Measurements from ENCODE around the gene EIF4A3. TPM values are rescaled to one million over a fixed set of nuclear protein-coding genes. Genes with fewer than 3 reads are reported as not detected.

EIF4A3 gene
- total and polyA plus RNA-seq, 2 experiments from 2014 or later: 81.7 to 107 TPM

DNA sequence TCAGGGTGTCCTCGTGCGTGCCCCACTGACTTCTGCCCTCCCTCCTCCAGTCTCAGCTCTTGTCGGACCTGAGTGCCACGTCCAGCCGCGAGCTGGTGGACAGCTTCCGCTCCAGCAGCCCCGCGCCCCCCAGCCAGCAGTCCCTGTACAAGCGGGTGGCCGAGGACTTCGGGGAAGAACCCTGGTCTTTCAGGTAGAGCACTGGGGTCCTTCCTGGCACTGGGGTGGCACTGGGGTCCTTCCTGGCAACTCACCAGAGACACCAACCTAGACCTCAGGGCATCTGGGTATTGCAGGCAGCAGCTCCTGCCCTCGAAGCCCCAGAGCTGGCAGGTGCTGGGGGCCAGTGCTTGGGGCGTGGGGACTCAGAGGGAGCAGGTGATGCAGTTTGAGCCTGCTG, 48.2 kb upstream of the EIF4A3 start:
- Histone ChIP-seq H3K4me3 (no peak overlapping the region), H2AFZ (no peak overlapping the region), H3K4me2 (no peak overlapping the region), H3K36me3 (replicated peaks; ENCODE audit: insufficient read depth, low read depth) (no peaks in the 10 kb centered on the region), H3K9me2 (replicated peaks; ENCODE audit: insufficient read depth) (no peaks in the 10 kb centered on the region), H3K4me1 (ENCODE audit: insufficient read depth) (peaks cover 3% of the 10 kb centered on the region), H4K20me1 (ENCODE audit: insufficient read depth, poor library complexity, severe bottlenecking) (no peaks in the 10 kb centered on the region), H3K79me2 (no peaks in the 10 kb centered on the region), H3K9me3 (ENCODE audit: low read depth) (no peaks in the 10 kb centered on the region), H3K27ac (no peak overlapping the region), H3K27me3 (no peaks in the 10 kb centered on the region)
- 91% methylated on average over 13 of the region's 14 CpGs for WGBS (ENCODE audit: low lambda C conversion rate, missing lambda C conversion rate)
- TF ChIP-seq CTCF (IDR thresholded peaks at IDR 0.05; ENCODE audit: poor library complexity) (no peak), EZH2phosphoT487 (IDR thresholded peaks at IDR 0.05; ENCODE audit: low read depth, severe bottlenecking, unreplicated experiment) (no peak), EZH2 (IDR thresholded peaks at IDR 0.05; ENCODE audit: borderline replicate concordance) (no peak)
- DNase-seq (ENCODE audit: low spot score): no peak

DNA sequence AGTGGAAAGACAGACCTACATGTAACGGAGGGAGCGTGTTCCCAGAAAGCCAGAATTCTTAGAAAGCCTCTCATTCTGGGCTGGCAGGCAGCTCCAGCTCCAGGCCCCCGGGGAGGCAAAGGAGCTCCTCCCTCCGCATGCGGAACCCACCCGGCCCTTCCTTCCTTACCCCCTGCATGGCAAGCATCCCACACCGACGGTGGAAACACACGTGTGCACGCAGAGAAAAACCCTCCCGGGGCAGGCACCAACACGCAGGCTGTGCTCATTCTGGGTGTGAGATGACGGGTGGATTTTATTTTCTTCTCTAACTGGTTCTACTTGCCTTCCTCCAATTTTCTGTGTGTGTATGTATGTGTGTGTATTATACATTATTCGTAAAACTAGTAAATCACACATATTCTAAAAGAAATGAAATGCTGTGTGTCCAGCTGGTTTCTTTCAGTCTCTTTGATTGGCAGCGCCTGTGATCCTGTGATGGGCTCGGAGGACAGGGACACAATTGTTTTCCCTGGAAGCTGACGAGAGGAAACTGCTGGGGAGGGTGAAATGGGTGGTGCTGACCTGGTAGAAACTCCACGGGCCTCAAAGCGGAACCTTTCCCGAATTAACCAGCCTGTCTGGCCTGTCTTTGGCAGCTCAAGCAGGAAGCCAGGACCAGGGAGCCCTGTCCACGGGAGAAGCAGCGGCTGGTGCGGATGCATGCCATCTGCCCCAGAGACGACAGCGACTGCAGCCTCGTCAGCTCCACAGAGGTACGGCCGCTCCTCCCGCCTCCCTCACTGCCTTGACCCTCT, 45.1 kb upstream of the EIF4A3 start:
- H3K36me3 ChIP-seq (replicated peaks; ENCODE audit: insufficient read depth, low read depth): no peaks in the 10 kb centered on the region
- TF ChIP-seq EZH2phosphoT487 (IDR thresholded peaks at IDR 0.05; ENCODE audit: low read depth, severe bottlenecking, unreplicated experiment) (no peak), CTCF (IDR thresholded peaks at IDR 0.05; ENCODE audit: poor library complexity) (no peak), EZH2 (IDR thresholded peaks at IDR 0.05; ENCODE audit: borderline replicate concordance) (no peak)
- H3K4me3 ChIP-seq: no peak overlapping the region
- no peaks in the 10 kb centered on the region for H3K4me1 ChIP-seq (ENCODE audit: insufficient read depth)
- no peaks in the 10 kb centered on the region for H3K9me3 ChIP-seq (ENCODE audit: low read depth)
- H3K4me2 ChIP-seq: no peak overlapping the region
- H3K27me3 ChIP-seq: no peaks in the 10 kb centered on the region
- no peaks in the 10 kb centered on the region for H4K20me1 ChIP-seq (ENCODE audit: insufficient read depth, poor library complexity, severe bottlenecking)
- no peaks in the 10 kb centered on the region for H3K9me2 ChIP-seq (replicated peaks; ENCODE audit: insufficient read depth)
- no peak overlapping the region for H3K27ac ChIP-seq
- no peak overlapping the region for H2AFZ ChIP-seq
- DNase-seq (ENCODE audit: low spot score): no peak
- WGBS (ENCODE audit: low lambda C conversion rate, missing lambda C conversion rate): 80% methylated on average over 29 of the region's 29 CpGs
- H3K79me2 ChIP-seq: no peaks in the 10 kb centered on the region

DNA sequence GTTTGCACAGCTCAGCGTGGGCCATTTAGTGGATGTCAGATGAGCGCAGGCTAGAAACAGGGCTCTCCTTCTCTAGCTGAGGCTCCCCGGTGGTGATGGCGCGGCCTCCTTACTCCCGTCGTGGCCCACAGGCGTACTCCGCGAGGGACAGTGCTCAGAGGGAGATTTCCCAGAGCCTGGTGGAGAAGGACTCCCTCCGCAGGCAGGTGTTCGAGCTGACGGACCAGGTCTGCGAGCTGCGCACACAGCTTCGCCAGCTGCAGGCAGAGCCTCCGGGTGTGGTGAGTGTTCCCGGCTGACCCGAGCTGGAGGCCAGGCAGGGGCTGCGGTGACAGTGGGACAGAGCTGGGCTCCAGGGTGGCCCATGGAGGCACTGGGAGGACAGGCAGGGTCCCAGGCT, 44.3 kb upstream of the EIF4A3 start:
- H3K9me3 ChIP-seq (ENCODE audit: low read depth): no peaks in the 10 kb centered on the region
- WGBS (ENCODE audit: low lambda C conversion rate, missing lambda C conversion rate): 86% methylated on average over 20 of the region's 20 CpGs
- DNase-seq (ENCODE audit: low spot score): no peak
- H3K27me3 ChIP-seq: no peaks in the 10 kb centered on the region
- H3K9me2 ChIP-seq (replicated peaks; ENCODE audit: insufficient read depth): no peaks in the 10 kb centered on the region
- H3K4me2 ChIP-seq: no peak overlapping the region
- H2AFZ ChIP-seq: no peak overlapping the region
- no peak overlapping the region for H3K27ac ChIP-seq
- H3K79me2 ChIP-seq: no peaks in the 10 kb centered on the region
- no peaks in the 10 kb centered on the region for H3K4me1 ChIP-seq (ENCODE audit: insufficient read depth)
- no peaks in the 10 kb centered on the region for H3K36me3 ChIP-seq (replicated peaks; ENCODE audit: insufficient read depth, low read depth)
- H4K20me1 ChIP-seq (ENCODE audit: insufficient read depth, poor library complexity, severe bottlenecking): no peaks in the 10 kb centered on the region
- TF ChIP-seq EZH2 (IDR thresholded peaks at IDR 0.05; ENCODE audit: borderline replicate concordance) (no peak), CTCF (IDR thresholded peaks at IDR 0.05; ENCODE audit: poor library complexity) (no peak), EZH2phosphoT487 (IDR thresholded peaks at IDR 0.05; ENCODE audit: low read depth, severe bottlenecking, unreplicated experiment) (no peak)
- no peak overlapping the region for H3K4me3 ChIP-seq

Data from hepatocyte (in vitro differentiated cells).